HT1080 (cell line): Measurements from ENCODE around the gene ITPA. TPM values are rescaled to one million over a fixed set of nuclear protein-coding genes. Genes with fewer than 3 reads are reported as not detected.

Experiments used
- DNase-seq: peaks from one replicate; pipeline ENCODE4 v3.0.0-alpha.2; 2015; ENCODE audit warnings: low read depth
- total RNA-seq: library from RNA; depleted of rRNA; stranded (reverse); fragments of >200 nt; shearing (Covaris generic); gene quantifications from 2 replicates; pipeline ENCODE4 v1.2.3, GENCODE V29; 2014; rRNA removed

The ITPA gene
- total RNA-seq, 1 experiment from 2014 or later: 120 TPM

DNA sequence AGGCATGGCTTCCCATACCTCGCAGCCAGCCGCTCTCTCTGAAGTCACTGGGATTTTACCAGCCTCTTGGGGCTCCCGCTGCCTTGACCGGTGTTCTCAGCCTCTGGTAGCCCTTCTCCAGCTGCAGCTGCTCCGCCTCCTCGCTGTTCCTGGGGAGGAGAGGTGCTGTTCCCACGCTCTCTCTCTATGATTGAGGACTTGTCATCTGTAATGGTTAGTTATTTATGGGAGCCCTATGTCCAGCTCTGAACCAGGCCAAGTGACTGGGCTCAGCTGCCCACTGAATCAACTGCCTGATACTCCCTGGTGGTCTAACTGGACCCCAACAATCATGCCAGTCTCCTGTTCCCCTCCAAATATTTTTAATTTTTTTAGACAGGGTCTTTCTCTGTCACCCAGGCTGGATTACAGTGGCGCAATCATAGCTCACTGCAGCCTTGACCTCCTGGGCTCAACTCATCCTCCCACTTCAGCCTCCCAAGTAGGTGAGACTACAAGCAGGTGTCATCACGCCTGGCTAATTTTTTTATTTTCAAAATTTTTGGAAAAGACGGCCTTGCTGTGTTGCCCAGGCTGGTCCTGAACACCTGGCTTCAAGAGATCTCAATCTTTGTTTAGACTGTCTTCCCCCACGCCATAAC lies 34.5 kb downstream of the ITPA start:
- DNase-seq: no peak

DNA sequence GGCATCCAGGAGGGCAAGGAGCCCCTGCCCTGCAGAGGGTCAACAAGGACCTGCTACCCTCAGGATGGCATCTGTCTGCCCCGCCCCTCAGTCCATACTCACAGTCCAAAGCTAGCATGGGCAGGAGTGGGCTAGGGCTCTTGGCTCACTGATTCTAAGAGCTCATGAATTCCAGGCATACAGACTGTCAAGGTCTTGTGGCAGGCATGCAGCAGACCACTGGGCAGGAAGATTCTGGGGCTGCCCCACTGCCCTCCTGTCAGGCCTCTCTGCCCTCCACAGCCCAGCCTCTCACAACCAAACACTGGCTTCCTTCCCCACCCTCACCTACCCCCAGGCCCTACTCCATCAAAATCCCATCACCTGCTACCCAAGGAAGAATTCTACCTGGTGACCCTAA lies 35.3 kb downstream of the ITPA start:
- DNase-seq: no peak

DNA sequence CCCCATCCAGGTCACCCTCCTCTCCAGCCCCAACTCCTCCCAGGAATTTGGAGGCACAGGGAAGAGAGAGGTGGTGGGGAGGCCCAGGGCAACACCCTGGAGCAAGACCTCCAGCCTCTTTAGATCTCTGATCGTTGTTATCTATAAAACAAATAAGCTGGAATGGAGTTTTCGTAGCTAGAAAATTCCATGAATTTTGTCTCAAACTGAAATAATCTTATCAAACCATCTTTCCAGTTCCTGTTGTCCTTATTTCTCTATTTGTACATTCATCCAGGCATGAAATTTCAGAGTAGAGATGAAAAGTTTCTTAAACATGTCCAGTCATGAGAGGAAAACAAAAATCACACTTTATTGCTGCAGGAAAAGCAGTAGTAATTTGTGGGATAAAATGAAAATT lies 35.9 kb downstream of the ITPA start:
- DNase-seq: no peak

DNA sequence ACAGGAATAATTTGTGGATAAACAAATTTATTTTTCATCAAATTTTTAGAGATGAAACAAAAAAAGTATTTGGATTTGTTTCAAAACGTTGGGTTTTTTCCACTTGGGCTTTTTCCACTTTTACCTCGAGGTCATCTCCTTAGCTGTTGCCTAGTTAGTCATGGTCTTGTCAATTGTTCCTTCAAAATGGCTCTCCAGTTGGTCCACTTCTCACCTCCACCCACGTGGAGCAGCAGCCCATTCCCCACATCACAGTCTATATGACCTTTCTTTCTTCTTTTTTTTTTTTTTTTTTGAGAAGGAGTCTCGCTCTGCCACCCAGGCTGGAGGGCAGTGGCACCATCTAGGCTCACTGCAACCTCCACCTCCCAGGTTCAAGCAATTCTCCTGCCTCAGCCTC lies 36.4 kb downstream of the ITPA start:
- no peak for DNase-seq

DNA sequence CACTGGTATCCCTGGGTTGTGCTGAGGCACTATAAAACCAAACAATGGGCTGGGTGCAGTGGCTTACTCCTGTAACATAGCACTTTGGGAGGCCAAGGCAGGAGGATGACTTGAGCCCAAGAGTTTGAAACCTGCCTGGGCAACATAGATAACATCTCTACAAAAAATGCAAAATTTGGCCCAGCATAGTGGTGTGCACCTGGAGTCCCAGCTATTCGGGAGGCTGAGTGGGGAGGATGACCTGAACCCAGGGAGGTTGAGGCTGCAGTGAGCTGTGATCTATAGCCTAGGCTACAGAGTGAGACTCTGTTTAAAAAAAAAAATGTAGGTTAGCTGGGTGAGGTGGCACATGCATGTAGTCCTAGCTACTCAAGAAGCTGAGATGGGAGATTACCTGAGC lies 37.4 kb downstream of the ITPA start:
- no peak for DNase-seq

DNA sequence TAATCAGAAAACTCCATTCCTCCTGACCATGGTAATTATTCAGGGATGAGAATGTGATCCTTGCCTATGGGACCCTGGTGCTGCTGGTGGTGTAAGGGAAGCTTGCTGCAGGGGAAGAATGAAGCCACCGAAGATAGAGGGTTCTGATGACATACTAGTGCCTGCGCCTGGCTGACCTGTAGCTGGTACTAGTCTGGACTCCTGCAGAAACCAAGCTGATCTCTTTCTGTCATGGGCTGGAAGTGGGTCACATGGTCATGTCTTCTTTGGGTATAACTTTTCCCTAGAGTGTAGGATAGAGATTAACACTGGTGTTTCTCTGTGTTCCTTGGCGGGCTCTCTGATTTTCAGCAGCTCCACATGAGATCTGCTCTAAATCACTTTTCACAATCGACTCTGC lies 38.3 kb downstream of the ITPA start:
- DNase-seq: no peak

DNA sequence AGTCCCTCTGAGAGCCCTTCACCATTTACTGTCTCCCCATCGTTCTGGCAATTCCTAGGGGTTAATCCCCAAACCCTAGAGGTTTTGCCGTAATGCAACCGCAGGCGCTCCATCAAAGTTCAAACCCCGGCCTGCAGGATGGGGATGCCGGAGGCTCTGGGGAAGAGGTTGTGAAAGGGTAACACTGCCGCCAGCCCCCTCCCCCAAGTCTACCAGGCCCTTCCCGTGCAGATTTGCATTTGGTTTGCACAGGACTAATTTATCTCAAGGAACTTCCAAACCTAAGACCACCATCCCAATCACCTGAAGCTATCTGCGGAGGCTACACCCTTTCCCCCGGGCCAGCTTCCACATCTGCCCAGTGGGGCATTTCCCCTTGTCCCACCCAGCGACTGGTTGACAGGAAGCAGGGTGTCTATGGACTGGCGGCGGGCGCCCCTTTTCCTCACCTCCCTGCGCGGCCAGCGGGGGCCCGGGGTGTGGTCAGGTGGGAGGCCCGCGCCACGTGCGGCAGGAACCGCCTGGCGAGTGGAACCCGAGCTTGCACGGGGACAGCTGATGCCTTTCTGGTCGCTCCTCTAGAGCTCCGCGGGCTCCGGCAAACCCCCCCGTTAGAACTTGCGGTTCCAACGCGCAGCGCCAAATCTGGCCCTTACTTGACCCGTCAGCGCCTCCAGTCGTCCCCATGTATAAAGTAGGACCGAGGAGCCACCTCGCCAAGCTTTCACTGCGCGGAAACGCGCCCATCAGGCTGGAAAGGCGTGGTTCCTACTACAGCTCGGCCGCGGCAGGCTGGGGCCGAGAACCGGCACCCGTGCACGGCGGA lies 39.1 kb downstream of the ITPA start:
- DNase-seq: no peak

DNA sequence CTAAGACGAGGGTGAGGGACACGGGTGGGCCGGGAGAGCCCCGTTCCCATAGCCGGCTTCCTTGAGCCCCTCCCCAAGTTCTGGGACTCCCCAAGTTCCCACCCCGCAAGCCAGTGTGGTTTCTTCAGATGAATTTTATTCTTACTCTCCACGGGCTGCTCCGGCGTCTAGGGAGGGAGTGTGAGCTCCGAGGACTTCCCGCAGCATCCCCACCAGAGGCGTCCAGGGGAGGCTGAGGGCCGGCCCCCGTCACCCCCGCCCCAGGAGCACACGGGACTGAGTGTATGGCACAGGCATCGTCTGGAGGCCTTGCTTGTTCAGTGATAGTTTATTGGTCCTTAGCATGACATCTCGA lies 39.7 kb downstream of the ITPA start:
- no peak for DNase-seq

DNA sequence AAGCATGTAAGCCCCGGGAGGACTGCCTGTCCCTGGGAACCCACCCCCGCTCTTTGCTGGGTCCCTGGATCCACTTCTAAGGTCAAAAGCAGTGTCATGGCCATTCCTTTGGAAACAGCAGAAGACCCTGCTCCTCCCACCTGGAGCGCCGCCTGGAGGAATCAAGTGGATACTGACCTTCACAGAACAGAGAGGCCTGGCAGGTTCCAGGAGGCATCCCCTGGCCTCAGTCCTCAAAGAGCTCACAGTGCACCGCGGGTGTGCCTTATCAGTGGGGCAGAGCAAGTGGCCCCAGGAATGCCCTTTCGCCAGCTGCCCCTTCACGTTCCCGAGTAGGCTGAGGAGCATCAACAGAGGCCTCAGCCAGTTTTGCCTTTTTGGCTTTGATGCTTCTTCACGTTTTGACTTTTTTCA lies 40.8 kb downstream of the ITPA start:
- no peak for DNase-seq

DNA sequence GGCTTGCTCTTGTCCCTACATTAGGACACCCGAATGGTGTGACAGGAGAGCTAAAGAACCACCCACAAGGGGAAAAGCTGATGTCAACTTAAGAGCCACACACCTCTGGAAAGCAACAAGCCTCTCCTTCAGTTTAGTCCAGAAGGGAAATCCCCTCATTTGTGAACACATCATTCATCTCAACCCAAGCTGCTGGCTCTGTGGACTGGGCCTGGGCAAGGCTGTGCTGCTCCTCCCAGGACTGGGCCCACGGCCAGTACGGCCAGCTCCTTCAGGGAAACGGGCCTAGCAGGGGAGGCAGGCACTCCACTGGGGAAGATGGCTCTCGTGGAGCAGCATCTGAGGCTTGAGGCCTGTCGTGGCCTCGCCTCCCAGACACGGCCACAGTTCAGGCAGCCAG lies 42.5 kb downstream of the ITPA start:
- DNase-seq: no peak

DNA sequence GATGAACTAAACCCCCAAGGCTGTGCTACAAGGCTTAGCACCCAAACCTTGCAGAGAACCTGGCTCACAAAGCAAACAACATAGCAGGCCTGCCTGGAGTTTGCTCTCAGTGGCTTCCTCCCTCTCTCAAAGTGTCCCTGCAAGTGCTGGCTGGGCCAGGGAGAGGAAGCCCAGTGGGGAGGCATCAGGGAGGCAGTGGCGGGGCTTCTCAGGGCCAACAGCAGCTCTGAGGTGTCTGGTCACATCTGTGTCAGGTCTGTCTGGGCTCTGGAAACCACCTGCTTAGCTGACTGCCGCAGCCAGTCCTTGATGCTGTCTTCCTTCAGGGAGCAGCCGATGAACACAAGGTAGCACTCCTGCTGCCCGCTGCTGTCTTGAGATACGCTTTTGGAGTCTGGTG lies 46.4 kb downstream of the ITPA start:
- DNase-seq: no peak

DNA sequence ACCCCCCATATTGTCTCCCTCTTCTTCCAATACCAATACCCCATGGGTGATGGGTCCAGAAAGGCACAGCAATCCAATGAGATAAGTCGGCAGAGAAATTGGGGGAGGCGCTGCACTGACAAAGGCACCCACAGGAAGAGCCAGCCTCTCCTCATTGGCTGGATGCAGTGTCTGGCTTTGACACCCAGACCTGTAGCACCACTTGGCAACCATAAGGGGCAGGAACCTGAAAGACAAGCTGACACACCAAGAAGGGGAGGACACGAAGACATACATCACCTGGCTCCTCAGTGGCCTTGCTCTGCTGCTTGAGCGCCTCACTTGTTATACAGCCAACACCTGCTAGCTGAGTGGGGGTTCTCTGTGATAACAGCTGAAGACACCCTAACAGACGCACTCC lies 49.1 kb downstream of the ITPA start:
- no peak for DNase-seq

DNA sequence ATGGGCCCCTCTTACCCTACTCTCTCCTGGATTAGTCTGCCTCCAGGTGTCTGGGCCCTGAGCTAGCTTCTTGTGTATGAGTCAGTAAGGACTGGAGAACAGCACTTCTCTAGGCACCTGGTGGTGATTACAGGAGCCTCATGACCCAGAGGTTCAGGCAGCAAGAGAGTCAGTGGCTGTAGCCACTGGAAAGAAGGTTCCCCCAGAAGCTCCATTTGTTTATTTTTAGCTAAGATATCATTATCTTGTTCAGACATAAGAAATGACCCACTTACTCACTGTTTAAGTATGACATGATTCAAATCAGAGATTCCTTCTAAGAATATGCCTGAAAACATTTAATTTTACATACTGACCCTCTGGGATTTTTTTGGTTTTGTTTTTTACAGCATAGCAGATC lies 53.3 kb downstream of the ITPA start:
- DNase-seq: no peak

DNA sequence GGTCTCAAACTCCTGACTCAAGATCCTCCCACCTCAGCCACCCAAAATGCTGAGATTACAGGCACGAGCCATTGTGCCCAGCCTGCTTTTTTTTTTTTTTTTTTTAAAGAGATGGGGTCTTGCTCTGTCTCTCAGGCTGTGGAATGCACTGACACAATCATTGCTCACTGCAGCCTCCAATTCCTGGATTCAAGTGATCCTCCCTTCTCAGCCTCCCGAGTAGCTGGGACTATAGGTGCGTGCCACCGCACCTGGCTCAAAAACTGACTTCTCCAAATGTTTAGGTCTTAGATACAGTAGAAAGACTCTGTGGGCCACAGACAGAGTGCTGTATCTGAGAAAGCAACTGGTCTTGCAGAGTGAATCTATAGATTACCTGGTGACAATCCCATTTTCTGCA lies 60.8 kb downstream of the ITPA start:
- no peak for DNase-seq

DNA sequence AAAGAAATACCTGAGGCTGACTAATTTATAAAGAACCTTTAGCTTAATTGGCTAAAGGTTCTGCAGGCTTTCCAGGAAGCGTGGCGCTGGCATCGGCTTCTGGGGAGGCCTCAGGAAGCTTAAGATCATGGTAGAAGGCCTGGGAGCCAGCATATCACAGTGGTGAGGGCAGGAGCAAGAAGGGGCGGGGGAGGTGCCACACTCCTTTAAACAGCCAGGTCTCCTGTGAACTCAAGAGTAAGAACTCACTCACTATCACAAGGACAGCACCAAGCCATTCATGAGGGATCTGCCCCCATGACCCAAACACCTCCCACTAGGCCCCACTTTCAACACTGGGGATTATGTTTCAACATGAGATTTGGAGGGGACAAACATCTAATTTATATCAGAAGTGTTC lies 64.1 kb downstream of the ITPA start:
- DNase-seq: no peak

Other genes starting within 250 kb of the ITPA start
- gene GNRH2, start 165.9 kb upstream of the ITPA start, total RNA-seq: 0.17 TPM in 1 of 2 replicates, not detected in the other
- 179 and 213 TPM in 2 replicates for gene MRPS26, start 163.4 kb upstream of the ITPA start, total RNA-seq
- gene OXT, start 137.9 kb upstream of the ITPA start, total RNA-seq: not detected in 2 replicates
- not detected in 2 replicates for gene AVP, start 124.8 kb upstream of the ITPA start, total RNA-seq
- gene FASTKD5, start 49.6 kb upstream of the ITPA start, total RNA-seq: 38.1 and 40.4 TPM in 2 replicates
- gene UBOX5, start 49.6 kb upstream of the ITPA start, total RNA-seq: 5.1 and 6.2 TPM in 2 replicates
- 4.5 TPM in 2 replicates for gene LZTS3, start 35.9 kb upstream of the ITPA start, total RNA-seq
- 36.8 and 40.7 TPM in 2 replicates for gene DDRGK1, start 4.8 kb upstream of the ITPA start, total RNA-seq
- gene SLC4A11, start 29.7 kb downstream of the ITPA start, total RNA-seq: 1.1 and 1.7 TPM in 2 replicates
- gene DNAAF9, start 198.2 kb downstream of the ITPA start, total RNA-seq: 1.8 and 3.0 TPM in 2 replicates